Vagina (tissue), 2 donors: ENCODE results near the gene MICALL2.

Experiments used
- POLR2A ChIP-seq, 2 donors: fragments of 450-650 bp; IDR thresholded peaks; one replicate each; pipeline ENCODE4 v1.6.1; 2017; ENCODE audit warnings: antibody characterized with exemption in 2 of 2, mild to moderate bottlenecking in 2 of 2, moderate library complexity in 2 of 2
- POLR2AphosphoS5 ChIP-seq, 2 donors: sonication (generic); formaldehyde crosslinking; IDR thresholded peaks; one replicate each; pipeline ENCODE4 v1.9.0; 2017; ENCODE audit warnings: antibody characterized with exemption in 2 of 2, mild to moderate bottlenecking in 2 of 2, low read depth in 1 of 2; ENCODE audit not compliant: insufficient read depth in 1 of 2
- TF ChIP-seq, protein P1 (sequence below), 3 experiments: fragments of 450-650 bp in 2 of 3; fragments of 200-600 bp in 1 of 3; sonication (generic) in 1 of 3; IDR thresholded peaks; one replicate each; pipeline ENCODE4 v1.5.1; 2017 to 2019; ENCODE audit warnings: antibody characterized with exemption in 3 of 3, mild to moderate bottlenecking in 2 of 3, moderate library complexity in 2 of 3

DNA sequence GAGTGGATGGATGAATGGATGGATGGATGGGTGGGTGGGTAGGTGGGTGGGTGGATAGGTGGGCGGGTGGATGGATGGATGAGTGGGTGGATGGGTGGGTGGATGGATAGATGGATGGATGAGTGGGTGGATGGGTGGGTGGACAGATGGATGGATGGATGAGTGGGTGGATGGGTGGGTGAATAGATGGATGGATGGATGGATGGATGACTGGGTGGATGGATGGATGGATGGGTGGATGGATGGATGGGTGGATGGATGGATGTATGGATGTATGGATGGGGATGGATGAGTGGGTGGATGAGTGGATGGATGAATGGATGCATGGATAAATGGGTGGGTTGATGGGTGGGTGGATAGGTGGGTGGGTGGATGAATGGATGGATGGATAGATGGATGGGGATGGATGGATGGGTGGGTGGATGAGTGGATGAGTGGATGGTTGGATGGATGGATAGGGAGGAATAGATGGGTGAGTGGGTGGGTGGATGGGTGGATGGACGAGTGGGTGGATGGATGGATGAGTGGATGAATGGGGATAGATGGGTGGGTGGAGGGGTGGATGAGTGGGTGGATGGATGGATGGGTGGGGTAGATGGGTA, 43.8 kb downstream of the MICALL2 start:
- no peak for TF ChIP-seq POLR2AphosphoS5 (IDR thresholded peaks at IDR 0.05; ENCODE audit: insufficient read depth in 1 of 2, low read depth in 1 of 2)
- TF ChIP-seq, protein P1, sequence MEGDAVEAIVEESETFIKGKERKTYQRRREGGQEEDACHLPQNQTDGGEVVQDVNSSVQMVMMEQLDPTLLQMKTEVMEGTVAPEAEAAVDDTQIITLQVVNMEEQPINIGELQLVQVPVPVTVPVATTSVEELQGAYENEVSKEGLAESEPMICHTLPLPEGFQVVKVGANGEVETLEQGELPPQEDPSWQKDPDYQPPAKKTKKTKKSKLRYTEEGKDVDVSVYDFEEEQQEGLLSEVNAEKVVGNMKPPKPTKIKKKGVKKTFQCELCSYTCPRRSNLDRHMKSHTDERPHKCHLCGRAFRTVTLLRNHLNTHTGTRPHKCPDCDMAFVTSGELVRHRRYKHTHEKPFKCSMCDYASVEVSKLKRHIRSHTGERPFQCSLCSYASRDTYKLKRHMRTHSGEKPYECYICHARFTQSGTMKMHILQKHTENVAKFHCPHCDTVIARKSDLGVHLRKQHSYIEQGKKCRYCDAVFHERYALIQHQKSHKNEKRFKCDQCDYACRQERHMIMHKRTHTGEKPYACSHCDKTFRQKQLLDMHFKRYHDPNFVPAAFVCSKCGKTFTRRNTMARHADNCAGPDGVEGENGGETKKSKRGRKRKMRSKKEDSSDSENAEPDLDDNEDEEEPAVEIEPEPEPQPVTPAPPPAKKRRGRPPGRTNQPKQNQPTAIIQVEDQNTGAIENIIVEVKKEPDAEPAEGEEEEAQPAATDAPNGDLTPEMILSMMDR (IDR thresholded peaks at IDR 0.05): no peak
- no peak for TF ChIP-seq POLR2A (IDR thresholded peaks at IDR 0.05)
